ENCODE measurements around the gene GABRB3.

- TF ChIP-seq SP1 (IDR thresholded peaks at IDR 0.05): no peak
- no peak for TF ChIP-seq ZBTB33 (IDR thresholded peaks at IDR 0.05)
- no peak for TF ChIP-seq CTCF (IDR thresholded peaks at IDR 0.05; ENCODE audit: low read depth, low read length, missing input control)
- TF ChIP-seq TAF1 (conservative IDR thresholded peaks at IDR 0.05): no peak
- no peak for TF ChIP-seq REST (IDR thresholded peaks at IDR 0.05)
- TF ChIP-seq FOXA1 (IDR thresholded peaks at IDR 0.05): no peak
- TF ChIP-seq EGR1 (IDR thresholded peaks at IDR 0.05; ENCODE audit: low read depth in 2 of 2): no peak
- no peak for TF ChIP-seq MAX (IDR thresholded peaks at IDR 0.05)
- TF ChIP-seq RAD21 (IDR thresholded peaks at IDR 0.05): no peak
- no peak for TF ChIP-seq GABPA (IDR thresholded peaks at IDR 0.05 in 1 of 2, conservative IDR thresholded peaks at IDR 0.05 in 1 of 2)
- no peak for TF ChIP-seq HNF4G (IDR thresholded peaks at IDR 0.05)
- TF ChIP-seq JUND (IDR thresholded peaks at IDR 0.05): no peak
Observed at GRCh38 chr15:26721232-26721967, 51.5 kb downstream of the GABRB3 start.
